Measurements from ENCODE around the gene FGD4.

Gene FGD4

DNA sequence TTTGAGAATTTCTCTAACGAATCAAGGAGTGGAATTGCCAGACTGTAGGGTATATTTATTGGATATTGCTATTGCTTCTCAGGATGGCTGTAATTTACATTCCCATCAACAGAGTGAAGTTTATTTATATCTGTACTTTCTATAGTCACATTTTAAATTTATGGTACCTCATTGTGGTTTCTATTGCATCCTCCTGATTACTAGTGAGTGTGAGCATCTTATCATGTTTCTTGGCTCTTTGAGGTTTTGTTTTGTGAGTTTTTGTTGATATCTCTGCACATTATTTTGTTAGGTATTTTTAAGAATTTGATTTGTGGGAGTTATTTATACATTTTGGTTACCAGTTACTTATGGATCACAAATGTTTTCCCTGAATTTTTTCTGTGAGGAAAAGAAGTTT lies 293.7 kb downstream of the FGD4 start:
- DNase-seq, result no peak

Measured in NCI-H1436 treated with DMSO at 0.1 percent for 48 hours (cell line).